Neural progenitor cell (in vitro differentiated cells): ENCODE results near the gene KRT77. TPM values are rescaled to one million over a fixed set of nuclear protein-coding genes. Genes with fewer than 3 reads are reported as not detected.

ENCODE experiments used
- DNase-seq: peaks from one replicate; pipeline ENCODE4 v3.0.0-alpha.2; 2016; ENCODE audit warnings: low spot score
- H2AFZ ChIP-seq: fragments of 200-600 bp; sonication (generic); replicated peaks from 2 replicates; pipeline ENCODE4 v1.6.1; 2016; ENCODE audit warnings: antibody characterized with exemption
- H3F3A ChIP-seq: fragments of 200-600 bp; sonication (generic); 2 replicates; pipeline ENCODE4 v1.6.1; 2016; ENCODE audit warnings: antibody characterized with exemption, low read depth
- H3K27ac ChIP-seq: fragments of 200-600 bp; sonication (generic); 2 replicates; pipeline ENCODE4 v1.5.1; 2016; ENCODE audit warnings: mild to moderate bottlenecking
- H3K27me3 ChIP-seq: fragments of 200-600 bp; sonication (generic); 2 replicates; pipeline ENCODE4 v1.6.1; 2016; ENCODE audit warnings: mild to moderate bottlenecking, moderate library complexity
- H3K36me3 ChIP-seq: fragments of 200-600 bp; sonication (generic); 2 replicates; pipeline ENCODE4 v1.5.1; 2016
- H3K4me1 ChIP-seq: fragments of 200-600 bp; sonication (generic); 2 replicates; pipeline ENCODE4 v1.6.1; 2016; ENCODE audit warnings: mixed run types
- H3K4me2 ChIP-seq: fragments of 200-600 bp; sonication (generic); 2 replicates; pipeline ENCODE4 v1.6.1; 2016
- H3K4me3 ChIP-seq: fragments of 200-600 bp; sonication (generic); 2 replicates; pipeline ENCODE4 v1.5.1; 2016
- H3K79me2 ChIP-seq: fragments of 200-600 bp; sonication (generic); 2 replicates; pipeline ENCODE4 v1.6.1; 2016; ENCODE audit warnings: low read depth
- H3K9ac ChIP-seq: fragments of 200-600 bp; sonication (generic); 2 replicates; pipeline ENCODE4 v1.6.1; 2016
- H3K9me3 ChIP-seq: fragments of 200-600 bp; sonication (generic); 2 replicates; pipeline ENCODE4 v1.5.1; 2016; ENCODE audit warnings: low read depth
- H4K20me1 ChIP-seq: fragments of 200-600 bp; sonication (generic); 2 replicates; pipeline ENCODE4 v1.6.1; 2016; ENCODE audit warnings: low read depth
- H3K27ac Mint-ChIP-seq: 3 replicates; pipeline ENCODE4 v1.8.0; 2021; ENCODE audit warnings: mixed read lengths
- H3K27me3 Mint-ChIP-seq: 2 replicates; pipeline ENCODE4 v1.8.0; 2022; ENCODE audit warnings: low read depth, mild to moderate bottlenecking, inconsistent platforms, moderate library complexity, mixed read lengths; ENCODE audit not compliant: insufficient read depth
- H3K36me3 Mint-ChIP-seq: 3 replicates; pipeline ENCODE4 v1.8.0; 2021; ENCODE audit warnings: mixed read lengths
- H3K4me1 Mint-ChIP-seq: 3 replicates; pipeline ENCODE4 v1.8.0; 2021; ENCODE audit warnings: mixed read lengths
- H3K4me3 Mint-ChIP-seq: 3 replicates; pipeline ENCODE4 v1.8.0; 2021; ENCODE audit warnings: mild to moderate bottlenecking, moderate library complexity, mixed read lengths
- H3K9me3 Mint-ChIP-seq: 3 replicates; pipeline ENCODE4 v1.8.0; 2020; ENCODE audit warnings: mixed read lengths
- CTCF ChIP-seq: fragments of 200-600 bp; sonication (generic); IDR thresholded peaks from 2 replicates; pipeline ENCODE4 v1.5.1; 2017; ENCODE audit warnings: antibody characterized with exemption, mild to moderate bottlenecking
- EZH2 ChIP-seq: fragments of 200-600 bp; sonication (generic); IDR thresholded peaks from 2 replicates; pipeline ENCODE4 v1.6.1; 2017; ENCODE audit warnings: antibody characterized with exemption, mild to moderate bottlenecking, moderate library complexity
- EZH2phosphoT487 ChIP-seq: fragments of 200-600 bp; sonication (generic); IDR thresholded peaks from 2 replicates; pipeline ENCODE4 v1.6.1; 2017; ENCODE audit warnings: antibody characterized with exemption
- total RNA-seq: library from RNA; depleted of rRNA; stranded (reverse); fragments of >200 nt; gene quantifications from 2 replicates; pipeline ENCODE4 v1.2.3, GENCODE V29; 2015; ENCODE audit warnings: low replicate concordance

Gene KRT77
- total RNA-seq, 1 donor from 2014 or later = 0.47 TPM

DNA sequence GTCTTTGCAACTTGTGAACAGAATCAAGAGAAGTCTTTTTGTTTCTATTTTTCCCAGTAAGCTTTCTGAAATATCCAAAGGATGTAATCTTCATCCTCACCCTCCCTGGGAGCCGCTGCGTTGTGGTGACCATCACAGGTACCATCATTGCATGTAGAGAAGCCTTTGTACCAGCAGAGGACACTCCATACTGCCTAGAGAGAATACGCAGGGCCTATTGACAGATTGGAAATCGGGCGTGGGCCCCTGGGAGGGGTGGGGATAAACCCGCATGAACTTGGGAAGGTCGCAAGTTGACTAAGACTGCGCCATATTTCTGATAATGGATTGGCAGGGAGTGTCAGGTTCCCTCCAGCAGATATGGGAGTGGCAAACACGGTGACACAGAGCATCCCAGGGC is 35.8 kb downstream of the KRT77 start:
- H3K79me2 ChIP-seq = no peaks in the 10 kb centered on the region
- H3K36me3 ChIP-seq = no peaks in the 10 kb centered on the region
- H2AFZ ChIP-seq = no peak overlapping the region
- no peaks in the 10 kb centered on the region for H3K4me1 ChIP-seq
- peaks cover under 1% of the 10 kb centered on the region for H3K4me1 Mint-ChIP-seq
- no peaks in the 10 kb centered on the region for H4K20me1 ChIP-seq
- no peak overlapping the region for H3K27ac ChIP-seq
- H3K4me3 ChIP-seq = no peak overlapping the region
- H3K4me2 ChIP-seq = no peak overlapping the region
- no peaks in the 10 kb centered on the region for H3K27me3 ChIP-seq
- H3K36me3 Mint-ChIP-seq = no peaks in the 10 kb centered on the region
- no peaks in the 10 kb centered on the region for H3K9me3 ChIP-seq
- H3K9ac ChIP-seq = no peak overlapping the region
- DNase-seq = peak; percentile 40
- H3K27ac Mint-ChIP-seq = no peak overlapping the region
- no peaks in the 10 kb centered on the region for H3K9me3 Mint-ChIP-seq
- no peak overlapping the region for H3K4me3 Mint-ChIP-seq
- H3K27me3 Mint-ChIP-seq = peaks cover 2% of the 10 kb centered on the region
- peak; percentile 50 for TF ChIP-seq CTCF
- no peak for TF ChIP-seq EZH2phosphoT487
- TF ChIP-seq EZH2 = no peak
- no peaks in the 10 kb centered on the region for H3F3A ChIP-seq

GRCh38 chr12:52666471-52666870 is 36.9 kb downstream of the KRT77 start:
- Histone ChIP-seq H3F3A (no peaks in the 10 kb centered on the region), H3K4me3 (no peak overlapping the region), H3K9me3 (no peaks in the 10 kb centered on the region), H3K4me1 (no peaks in the 10 kb centered on the region), H4K20me1 (no peaks in the 10 kb centered on the region), H3K9ac (no peak overlapping the region), H3K27me3 (no peaks in the 10 kb centered on the region), H3K36me3 (no peaks in the 10 kb centered on the region), H3K4me2 (no peak overlapping the region), H3K27ac (no peak overlapping the region), H3K79me2 (no peaks in the 10 kb centered on the region), H2AFZ (no peak overlapping the region)
- no peak for DNase-seq
- H3K27me3 Mint-ChIP-seq = peaks cover 2% of the 10 kb centered on the region
- no peak overlapping the region for H3K4me3 Mint-ChIP-seq
- H3K9me3 Mint-ChIP-seq = no peaks in the 10 kb centered on the region
- H3K27ac Mint-ChIP-seq = no peak overlapping the region
- no peaks in the 10 kb centered on the region for H3K36me3 Mint-ChIP-seq
- H3K4me1 Mint-ChIP-seq = peaks cover 4% of the 10 kb centered on the region
- TF ChIP-seq CTCF (no peak), EZH2 (no peak), EZH2phosphoT487 (no peak)

DNA sequence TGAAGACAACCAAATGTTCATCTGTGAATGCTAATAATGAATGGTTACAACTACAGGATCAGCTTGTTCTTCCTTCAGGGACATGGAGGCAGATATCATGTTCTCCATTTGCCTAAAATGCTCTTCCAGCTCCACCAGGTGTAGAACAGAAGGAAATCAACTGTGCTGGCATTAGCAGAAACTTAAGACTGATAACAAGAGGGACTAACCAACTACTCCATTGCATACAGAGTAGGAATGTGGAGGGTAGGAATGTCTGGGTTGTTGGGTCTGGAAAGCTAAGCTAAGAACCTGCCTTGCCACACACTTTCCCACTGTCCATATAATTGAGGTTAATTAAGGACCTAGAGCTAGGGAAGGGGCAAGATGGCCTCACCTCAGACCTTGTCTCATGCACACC is 39.9 kb downstream of the KRT77 start:
- H2AFZ ChIP-seq = no peak overlapping the region
- no peak overlapping the region for H3K27ac Mint-ChIP-seq
- H3K27me3 ChIP-seq = no peaks in the 10 kb centered on the region
- H3K27ac ChIP-seq = no peak overlapping the region
- H3K4me1 ChIP-seq = no peaks in the 10 kb centered on the region
- H3K27me3 Mint-ChIP-seq = peaks cover 3% of the 10 kb centered on the region
- H3K9me3 Mint-ChIP-seq = no peaks in the 10 kb centered on the region
- H3K4me1 Mint-ChIP-seq = peaks cover 4% of the 10 kb centered on the region
- no peak for TF ChIP-seq CTCF
- TF ChIP-seq EZH2phosphoT487 = no peak
- no peak for TF ChIP-seq EZH2
- DNase-seq = no peak
- H3K9me3 ChIP-seq = no peaks in the 10 kb centered on the region
- no peaks in the 10 kb centered on the region for H3K36me3 Mint-ChIP-seq
- H3K79me2 ChIP-seq = no peaks in the 10 kb centered on the region
- no peak overlapping the region for H3K9ac ChIP-seq
- H3K4me2 ChIP-seq = no peak overlapping the region
- H4K20me1 ChIP-seq = no peaks in the 10 kb centered on the region
- no peaks in the 10 kb centered on the region for H3F3A ChIP-seq
- no peaks in the 10 kb centered on the region for H3K36me3 ChIP-seq
- no peak overlapping the region for H3K4me3 Mint-ChIP-seq
- H3K4me3 ChIP-seq = no peak overlapping the region

DNA sequence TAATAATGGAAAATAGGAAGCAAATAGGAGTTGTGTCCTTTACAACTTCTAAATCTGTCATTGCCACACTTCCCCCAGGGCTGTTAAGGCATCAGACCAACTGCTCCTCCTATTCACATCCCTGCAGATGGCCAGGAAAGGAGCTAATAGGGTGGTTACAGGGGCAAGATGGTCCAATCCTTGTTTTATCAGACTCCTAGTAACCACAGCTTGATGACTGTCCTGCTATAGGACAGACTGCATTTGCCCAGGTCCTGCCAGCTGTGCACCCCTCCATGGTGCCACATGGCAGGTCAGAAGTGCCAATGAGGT is 40.5 kb downstream of the KRT77 start:
- peaks cover 4% of the 10 kb centered on the region for H3K4me1 Mint-ChIP-seq
- no peak overlapping the region for H3K27ac ChIP-seq
- no peaks in the 10 kb centered on the region for H3K36me3 ChIP-seq
- H3K27me3 ChIP-seq = no peaks in the 10 kb centered on the region
- no peaks in the 10 kb centered on the region for H4K20me1 ChIP-seq
- no peak for DNase-seq
- no peaks in the 10 kb centered on the region for H3K9me3 ChIP-seq
- H3K36me3 Mint-ChIP-seq = no peaks in the 10 kb centered on the region
- H3K27ac Mint-ChIP-seq = no peak overlapping the region
- TF ChIP-seq EZH2phosphoT487 (no peak), EZH2 (no peak), CTCF (no peak)
- no peak overlapping the region for H3K4me3 Mint-ChIP-seq
- no peaks in the 10 kb centered on the region for H3K79me2 ChIP-seq
- no peak overlapping the region for H2AFZ ChIP-seq
- no peak overlapping the region for H3K4me2 ChIP-seq
- no peaks in the 10 kb centered on the region for H3K4me1 ChIP-seq
- H3K9me3 Mint-ChIP-seq = no peaks in the 10 kb centered on the region
- H3K4me3 ChIP-seq = no peak overlapping the region
- H3K27me3 Mint-ChIP-seq = peaks cover 3% of the 10 kb centered on the region
- H3F3A ChIP-seq = no peaks in the 10 kb centered on the region
- H3K9ac ChIP-seq = no peak overlapping the region
